HG02763 (cell line): ENCODE measurements around the gene SCN10A.

Source experiments
- ATAC-seq: cut with Tn5 transposase; IDR thresholded peaks from one replicate; pipeline ENCODE4 v1.9.1; 2021; ENCODE audit warnings: mild to moderate bottlenecking, moderate library complexity; ENCODE audit not compliant: unreplicated experiment

The SCN10A gene

DNA sequence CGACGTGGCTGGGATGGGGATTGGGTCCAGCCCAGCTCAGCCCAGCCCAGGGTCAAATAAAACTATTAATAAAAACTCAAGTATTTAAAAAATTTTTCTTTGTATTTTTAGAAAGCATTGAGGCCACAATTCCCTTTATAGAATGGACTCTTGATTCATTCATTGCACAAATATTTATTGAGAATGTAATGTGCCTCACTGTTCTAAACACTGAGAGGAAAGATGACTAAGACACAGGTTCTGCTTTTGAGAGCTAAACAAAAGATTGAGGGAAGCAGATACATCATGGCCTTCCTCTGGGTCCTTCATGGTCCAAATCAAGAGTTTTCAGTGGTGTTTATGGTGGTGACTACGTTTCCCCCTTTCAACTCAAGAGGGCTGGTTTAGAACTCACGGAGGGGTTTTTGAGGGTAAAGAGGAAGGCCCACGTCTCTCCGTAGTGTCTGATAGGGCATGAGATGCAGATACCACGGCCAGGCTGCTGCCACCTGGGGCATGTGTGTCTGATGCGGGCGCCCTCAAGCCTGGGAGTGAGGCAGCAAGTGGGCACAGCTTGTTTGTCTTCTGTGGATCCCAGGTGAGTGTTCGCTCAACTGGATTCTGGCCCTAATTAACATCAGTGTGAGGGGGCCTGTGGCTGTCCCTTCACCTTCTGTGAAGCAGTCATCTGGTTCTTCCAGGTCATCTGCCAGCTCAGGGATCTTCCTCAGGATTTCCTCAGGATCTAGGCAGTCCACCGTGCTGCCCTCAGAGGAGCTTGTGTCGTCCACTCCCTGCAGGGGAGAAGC, 93.0 kb downstream of the SCN10A start:
- no peak for ATAC-seq

DNA sequence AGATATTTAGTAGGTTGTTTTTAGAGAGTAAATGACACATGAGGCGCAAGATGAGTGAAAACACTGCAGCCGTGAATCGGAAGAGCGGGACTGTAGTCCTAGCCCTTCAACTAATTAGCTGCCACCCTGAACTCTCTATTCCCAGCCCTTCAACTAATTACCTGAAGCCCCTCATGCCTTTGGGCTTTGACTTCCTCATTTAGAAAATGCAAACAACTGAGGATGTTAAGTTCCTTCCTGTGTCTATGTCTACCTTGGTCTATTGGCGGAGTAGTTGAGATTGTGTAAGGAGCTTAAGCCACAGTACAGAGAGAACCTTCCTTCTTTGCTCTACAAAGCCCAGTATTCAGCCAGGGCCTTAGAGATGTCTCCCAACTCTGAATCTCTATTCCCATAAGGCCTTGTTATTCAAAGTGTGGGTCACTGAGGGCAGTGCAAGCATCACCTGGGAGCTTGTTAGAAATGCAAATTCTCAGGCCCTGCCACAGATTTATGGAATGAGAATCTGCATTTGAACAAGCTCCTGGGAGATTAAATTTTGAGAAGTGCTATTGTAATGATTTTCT, 94.7 kb downstream of the SCN10A start:
- no peak for ATAC-seq

DNA sequence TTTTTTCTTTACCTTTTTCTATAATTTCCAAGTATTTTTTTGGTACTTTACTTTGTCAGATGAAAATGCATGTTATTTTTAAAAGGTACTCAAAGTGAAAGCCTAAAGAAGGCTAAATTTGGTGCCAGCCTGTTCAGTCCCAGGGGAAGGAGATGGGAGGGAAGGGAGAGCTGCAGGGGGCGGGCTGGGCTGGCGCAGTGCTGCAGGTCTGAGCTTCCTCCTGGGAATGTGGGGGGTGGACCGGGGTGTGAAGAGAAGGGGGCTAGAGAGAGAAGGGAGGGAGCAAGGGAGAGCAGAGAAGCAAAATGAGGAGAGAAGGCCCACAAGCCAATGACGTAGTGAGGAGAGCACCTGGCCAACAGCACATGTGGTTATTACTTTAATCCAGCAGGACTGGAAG, 95.6 kb downstream of the SCN10A start:
- no peak for ATAC-seq

DNA sequence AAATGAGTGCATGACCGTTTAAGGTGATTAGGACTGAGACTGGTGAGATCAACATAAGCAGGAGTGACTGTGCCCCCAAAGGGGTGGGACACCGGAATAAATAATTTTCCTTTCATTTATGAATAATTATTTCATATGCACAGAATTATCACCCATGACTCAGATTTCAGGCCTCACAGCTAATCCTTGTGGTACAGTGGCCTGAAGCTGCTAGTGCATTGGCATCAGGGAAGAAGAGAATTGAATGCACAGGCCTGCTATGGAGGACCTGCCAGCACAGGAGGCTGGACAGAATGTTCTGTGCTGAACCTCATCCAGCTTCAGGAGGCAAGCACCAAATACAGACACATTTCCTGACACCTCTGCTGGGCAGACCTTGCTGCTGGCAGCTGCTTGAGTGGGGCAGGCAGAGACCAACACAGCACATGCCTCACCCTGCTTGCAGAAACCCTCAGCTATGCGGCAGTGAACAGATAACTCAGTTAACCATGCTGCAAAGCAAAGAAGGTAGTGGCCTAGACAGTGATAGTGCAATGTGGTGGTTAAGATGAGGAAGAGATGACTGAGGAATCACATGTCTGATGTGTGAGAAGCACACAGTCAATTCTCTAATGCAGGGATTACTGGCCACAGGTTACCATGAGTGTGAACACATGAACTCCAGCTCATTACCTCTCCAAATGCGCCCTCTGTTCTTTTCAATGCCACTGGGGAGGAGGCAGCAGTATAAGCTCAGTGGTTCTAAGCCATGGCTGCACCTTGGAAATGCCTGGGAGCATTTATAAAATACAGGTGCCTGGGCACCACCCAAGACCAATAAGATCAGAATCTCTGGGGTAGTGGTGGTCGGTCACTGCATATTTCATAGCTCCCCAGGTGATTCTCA, 98.4 kb downstream of the SCN10A start:
- ATAC-seq, result no peak

DNA sequence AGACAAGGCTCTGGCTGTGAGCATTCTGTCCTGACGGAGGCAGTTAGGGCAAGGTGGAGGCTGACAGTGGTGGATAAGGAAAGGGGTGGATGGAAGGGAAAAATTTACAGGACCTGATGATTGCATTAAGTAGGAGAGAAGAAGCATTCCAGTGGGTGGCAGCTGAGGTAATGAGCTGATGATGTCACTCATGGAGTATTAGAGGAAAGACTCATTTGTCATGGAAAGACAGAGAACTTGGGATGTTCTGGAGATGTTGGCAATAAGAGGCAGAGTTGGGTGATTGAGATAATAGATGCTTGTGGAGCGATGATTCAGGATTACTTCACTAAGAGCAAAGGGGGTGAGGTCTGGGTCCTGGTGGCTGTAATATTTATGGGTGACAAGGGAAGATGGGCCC, 102.9 kb downstream of the SCN10A start:
- ATAC-seq, result no peak

DNA sequence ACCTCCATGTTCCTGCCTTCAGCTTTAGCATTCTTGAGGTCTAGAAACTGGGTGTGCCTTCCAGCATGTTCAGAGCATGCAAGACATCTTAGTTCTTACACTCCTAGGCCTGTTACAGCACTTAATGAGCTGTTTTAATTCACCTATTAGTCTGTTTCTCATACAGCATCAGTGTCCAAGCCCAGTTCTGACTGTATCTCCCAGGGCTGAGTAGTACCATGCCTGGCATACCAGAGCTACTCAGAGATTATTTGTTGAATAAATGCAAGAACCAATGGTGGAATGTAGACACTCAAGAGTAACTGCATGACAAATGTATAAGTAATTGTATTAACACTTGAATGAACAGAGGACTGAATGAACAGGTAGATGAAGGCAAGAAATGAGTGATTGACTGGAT, 104.7 kb downstream of the SCN10A start:
- no peak for ATAC-seq

DNA sequence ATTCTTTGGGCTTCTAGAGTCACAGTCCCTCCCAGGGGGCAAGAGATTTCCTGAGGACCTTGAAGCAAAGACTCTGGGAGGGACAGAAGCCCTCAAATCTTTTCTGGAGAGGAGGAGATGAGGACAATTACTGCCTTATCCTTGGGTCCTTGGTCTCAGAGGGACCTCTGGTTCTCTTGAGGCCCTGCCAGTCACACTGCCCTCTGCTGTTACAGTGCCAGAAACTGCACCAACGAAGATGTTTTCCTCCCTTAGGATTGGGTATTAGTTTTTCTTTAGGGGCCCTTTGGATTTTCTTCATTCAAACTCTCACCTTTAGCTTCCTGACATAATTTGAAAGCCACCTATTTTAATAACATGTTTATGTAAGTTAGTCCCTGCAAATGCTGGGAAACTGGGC, 108.3 kb downstream of the SCN10A start:
- no peak for ATAC-seq

DNA sequence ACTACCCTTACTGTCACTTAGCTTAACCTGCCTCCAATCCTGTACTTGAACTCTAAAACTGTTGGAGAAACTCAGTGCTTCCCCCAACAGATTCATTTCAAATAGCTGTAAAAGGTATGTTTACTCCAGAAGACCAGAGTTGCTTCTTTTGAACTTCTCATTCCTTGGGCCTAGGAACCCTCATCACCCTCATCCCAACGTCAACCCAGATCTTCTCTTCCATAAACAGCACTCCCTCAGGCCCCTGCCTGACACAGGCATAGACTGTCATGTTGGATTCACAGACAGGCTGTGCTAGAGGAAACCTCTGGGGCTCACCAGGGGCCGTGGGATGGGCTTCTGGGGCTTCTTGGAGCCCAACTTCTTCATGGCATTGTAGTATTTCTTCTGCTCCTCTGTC, 109.1 kb downstream of the SCN10A start:
- no peak for ATAC-seq

DNA sequence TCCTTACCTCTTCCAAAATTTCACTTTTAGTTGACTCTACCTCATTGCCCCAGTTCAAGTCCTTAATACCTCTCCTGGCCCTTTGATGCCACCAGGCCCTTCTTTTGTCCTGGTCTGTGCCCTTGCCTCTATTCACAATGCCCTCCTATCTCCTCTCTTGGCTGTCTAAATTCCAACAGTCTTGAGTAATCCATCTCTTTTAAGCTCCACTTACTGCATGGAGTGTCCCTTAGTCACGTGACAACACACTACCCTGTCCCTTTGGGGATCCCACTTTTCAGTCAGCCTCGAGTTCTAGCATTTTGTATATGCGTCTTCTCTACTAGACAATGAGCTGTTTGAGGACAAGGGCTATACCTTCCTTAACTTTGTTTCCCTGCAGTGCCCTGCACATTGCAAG, 113.8 kb downstream of the SCN10A start:
- no peak for ATAC-seq

DNA sequence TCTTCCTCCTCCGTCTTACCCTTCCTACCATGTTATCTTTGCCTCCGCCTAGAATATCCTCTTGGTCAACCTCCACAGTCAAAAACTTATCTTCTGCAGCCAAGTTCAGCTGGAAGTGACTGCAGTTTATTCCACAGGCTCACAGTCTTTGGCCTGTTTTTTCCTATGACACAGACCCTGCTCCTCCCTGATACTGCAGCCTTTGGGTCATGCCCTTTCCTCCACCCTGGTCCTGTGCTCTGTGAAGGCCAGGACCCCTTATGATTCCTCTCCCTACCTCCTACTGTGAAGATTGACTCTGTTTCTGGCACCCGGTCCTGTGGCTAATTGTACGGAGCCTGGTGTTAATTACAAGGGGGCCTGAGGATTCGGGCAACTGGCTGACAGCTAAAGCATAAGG, 117.3 kb downstream of the SCN10A start:
- ATAC-seq, result no peak

DNA sequence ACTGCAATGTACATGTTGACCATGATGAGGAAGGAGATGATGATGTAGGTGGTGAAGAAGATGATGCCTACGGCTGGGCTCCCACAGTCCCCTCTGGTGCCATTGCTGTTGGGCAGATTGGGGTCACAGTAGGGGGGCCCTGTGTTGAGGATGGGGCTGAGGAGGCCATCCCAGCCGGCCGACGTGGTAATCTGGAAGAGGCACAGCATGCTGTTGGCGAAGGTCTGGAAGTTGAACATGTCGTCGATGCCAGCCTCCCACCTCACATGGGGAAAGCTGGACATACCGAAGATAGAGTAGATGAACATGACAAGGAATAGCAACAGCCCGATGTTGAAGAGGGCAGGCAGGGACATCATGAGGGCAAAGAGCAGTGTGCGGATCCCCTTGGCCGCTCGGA, 118.0 kb downstream of the SCN10A start:
- no peak for ATAC-seq

DNA sequence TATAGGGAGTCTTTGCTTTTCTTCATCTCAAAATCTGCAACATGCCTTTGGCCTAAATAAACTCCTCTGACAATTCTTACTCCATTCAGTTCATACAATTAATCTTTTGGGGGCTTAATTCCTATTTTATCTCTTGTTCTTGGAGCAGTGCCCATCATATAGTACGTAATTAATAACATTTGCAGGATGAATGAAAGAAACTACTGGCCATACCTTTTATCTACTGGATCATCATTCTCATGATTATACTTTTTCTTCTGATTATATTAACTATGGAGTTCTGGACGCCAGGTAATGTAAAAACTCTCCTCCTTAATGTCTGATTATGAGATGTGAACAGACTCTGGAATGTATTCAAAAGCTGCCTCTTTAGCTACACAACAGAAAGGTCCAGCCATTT, 120.0 kb downstream of the SCN10A start:
- ATAC-seq, result no peak

DNA sequence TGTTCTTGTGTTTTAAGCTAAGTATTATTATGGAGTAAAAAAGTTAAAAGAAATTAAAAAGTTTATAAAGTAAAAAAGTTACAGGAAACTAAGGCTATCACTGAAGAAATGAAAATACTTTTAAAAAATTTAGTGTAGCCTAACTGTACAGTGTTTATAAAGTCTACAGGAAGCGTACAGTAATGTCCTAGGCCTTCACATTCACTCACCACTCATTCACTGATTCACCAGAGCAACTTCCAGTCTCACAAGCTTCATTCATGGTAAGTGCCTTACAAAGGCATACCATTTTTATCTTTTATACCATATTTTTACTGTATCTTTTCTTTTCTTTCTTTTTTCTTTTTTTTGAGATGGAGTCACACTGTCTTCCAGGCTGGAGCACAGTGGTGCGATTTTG, 125.8 kb downstream of the SCN10A start:
- ATAC-seq, result no peak

DNA sequence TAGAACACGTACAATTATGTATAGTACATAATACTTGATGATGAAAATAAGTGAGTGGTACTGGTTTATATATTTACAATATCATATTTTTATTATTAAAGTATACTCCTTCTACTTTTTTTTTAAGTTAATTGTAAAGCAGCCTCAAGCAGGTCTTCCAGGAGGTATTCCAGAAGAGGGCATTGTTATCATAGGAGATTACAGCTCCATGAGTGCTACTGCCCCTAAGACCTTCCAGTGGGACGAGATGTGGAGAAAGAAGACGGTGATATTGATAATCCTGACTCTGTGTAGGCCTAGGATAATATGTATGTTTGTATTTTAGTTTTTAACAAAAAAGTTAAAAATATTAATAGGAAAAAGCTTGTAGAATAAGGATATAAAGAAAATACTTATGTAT, 126.2 kb downstream of the SCN10A start:
- ATAC-seq, result no peak

DNA sequence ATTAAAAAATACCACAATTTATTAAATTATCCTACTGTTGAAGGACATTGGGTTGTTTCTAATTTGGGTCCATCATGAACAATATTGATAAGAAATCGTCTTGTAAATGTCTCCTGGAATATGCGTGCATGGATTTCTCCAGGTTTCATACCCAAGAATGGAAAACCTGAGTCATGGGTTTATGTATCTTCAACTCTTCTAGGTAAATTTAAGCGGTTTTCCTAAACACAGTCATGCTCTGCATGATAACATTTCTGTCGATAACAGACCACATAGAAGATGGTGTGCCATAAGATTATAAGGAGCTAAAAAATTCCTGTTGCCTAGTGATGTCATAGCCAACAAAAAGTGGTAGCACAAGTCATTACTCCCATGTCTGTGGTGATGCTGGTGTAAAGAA, 126.7 kb downstream of the SCN10A start:
- no peak for ATAC-seq

DNA sequence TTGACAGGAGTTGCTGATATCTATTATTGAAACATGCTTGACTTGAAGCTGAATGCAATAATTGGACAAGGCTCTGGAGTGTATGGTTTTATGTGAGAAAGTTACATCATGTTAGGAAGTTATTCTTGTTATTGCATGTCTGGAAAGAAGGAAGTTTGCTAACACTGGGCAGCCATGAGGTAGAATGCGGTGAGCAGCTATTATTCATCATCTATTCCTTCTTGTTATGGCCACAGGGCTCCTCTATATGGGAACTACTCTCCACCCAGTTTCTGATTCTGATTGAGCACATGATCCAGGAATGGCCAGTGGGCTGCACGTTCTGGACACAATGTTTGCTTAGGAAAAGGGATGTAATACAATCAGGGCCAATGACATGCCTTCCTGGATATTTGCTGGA, 128.7 kb downstream of the SCN10A start:
- ATAC-seq, result no peak

DNA sequence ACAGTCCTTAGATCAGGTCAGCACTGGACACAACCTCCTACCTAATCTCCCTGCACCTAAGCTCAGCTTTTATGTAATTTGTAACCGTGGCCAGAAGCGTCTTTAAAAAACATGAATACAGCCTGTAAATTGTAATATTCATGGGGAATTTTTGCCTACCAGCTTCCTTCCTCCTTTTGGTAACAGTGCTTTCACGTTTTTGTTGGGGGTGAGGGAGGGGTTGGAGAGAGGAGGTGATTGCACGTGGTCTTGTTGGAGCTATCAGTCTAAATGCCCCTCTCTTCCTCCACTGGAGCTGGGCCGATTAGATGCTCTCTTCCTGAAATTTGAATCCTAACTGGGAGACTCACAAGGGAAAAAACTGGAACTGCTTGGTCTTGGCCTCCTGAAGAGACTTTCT, 131.5 kb downstream of the SCN10A start:
- ATAC-seq, result no peak

DNA sequence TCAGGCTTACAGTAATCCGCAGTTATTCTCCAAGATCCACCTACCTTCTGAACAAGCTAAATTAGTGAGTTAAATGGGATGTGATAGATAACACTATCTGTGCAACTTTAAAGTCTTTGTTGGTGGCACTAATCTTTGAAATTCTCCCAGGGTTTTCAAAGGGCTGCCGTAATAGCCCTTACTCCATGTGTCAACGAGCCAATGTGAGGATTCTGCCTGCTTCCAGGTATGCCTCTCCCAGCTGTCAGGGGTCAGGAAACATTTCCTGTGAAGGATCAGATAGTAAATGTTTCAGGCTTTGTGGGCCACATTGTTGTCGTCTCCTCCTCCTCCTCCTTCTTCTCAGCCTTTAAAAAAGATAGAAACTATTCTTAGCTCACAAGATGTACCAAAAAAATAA, 146.3 kb downstream of the SCN10A start:
- ATAC-seq, result no peak

DNA sequence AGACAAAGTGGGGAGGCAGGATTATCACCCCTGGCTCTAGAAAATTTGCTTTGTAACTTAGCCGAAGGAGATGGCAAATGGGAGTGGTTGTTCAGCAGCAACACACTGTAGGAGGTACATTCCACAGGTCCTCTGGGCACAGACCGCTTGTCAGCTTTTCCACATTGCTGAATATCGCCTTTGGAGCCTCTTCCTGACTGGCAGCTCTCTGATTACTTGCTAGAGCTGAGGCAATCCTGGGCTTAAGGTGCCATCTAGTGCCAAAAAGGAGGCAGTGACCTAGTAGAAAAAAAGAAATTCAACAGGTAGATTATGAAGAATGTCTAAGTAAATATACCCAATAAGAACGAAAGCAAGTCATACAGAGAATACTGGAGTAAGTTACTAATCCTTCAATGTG, 153.5 kb downstream of the SCN10A start:
- ATAC-seq, result no peak

DNA sequence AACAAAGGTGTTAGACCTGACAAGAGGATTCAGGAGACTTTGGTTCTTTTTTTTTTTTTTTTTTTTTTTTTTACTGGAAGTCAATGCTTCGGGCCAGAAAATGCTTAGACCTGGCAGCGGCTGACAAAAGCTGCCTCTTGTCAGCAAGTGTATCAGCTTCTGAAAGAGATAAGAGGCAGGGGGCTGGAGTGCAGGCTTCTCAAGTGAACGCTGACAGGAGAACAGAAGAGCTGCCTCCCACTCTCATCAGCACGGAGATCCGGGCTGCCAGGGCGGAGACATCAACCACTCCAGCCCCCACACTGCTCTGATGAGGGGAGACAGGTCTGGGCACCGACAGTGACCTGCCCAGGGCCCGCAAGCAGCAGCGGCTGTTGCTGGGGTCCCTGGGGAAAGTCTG, 157.2 kb downstream of the SCN10A start:
- no peak for ATAC-seq

DNA sequence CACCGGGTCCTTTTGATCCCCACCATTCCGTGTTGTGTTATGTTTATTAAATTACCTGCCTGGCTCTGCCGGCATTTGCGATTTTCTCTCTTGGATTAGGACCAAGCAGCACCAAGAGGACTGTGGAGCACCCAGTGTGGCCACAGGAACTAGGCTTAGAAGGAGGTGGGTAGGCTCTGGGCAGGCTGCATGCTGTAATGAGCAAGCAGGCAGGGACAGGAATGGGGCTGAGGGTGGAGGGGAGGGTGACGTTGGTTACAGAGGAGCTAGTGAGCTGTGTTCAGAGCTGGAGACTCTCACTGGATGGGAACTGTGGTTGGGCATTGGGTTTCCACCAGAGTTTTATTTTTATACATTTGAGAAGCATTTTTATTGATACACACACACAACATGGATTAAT, 158.6 kb downstream of the SCN10A start:
- ATAC-seq, result no peak

DNA sequence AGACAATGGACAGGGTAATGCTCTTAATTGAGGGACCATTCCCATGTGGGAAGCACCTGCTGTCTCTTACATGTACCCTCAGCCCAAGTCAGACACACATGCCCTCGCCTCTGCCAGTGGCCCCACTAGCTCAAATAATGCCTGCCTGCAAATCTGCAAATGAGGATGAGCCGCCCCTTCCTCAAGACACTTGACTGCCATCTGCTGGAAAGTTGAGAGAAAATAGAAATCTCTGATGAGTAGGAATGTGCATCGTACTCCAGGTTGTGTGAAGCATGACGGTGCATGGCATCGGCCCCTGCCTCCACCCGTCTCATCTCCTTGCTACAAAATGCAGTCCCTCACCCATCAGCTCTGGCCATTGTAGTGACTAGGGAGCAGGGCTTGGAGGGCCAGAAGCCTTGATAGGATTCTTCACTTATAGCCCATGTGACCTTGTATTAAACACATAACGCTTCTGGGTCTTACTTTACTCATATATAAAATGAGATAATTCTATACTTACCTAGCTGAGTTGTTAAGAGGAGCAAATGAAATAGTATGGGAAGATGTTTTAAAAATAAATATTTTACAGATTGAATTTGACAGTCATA, 160.2 kb downstream of the SCN10A start:
- no peak for ATAC-seq
